ENCODE measurements around the gene SCNN1A. TPM values are rescaled to one million over a fixed set of nuclear protein-coding genes. Genes with fewer than 3 reads are reported as not detected.

Gene SCNN1A
- total RNA-seq, 1 experiment from 2014 or later: 111 TPM

GRCh38 chr12:6416596-6416995 is 41.2 kb upstream of the SCNN1A start:
- no peak overlapping the region for H2BK5ac ChIP-seq (ENCODE audit: insufficient read length, low read length)
- Mint-ChIP-seq H3K27ac (no peak overlapping the region), H3K36me3 (ENCODE audit: insufficient read depth in 1 of 3, low read depth in 3 of 3) (no peaks in the 10 kb centered on the region), H3K4me1 (peaks cover 2% of the 10 kb centered on the region in 2 experiments; a peak in 1 of 4 replicates), H3K9me3 (no peaks in the 10 kb centered on the region; a peak in 1 of 5 replicates), H3K27me3 (ENCODE audit: low read depth) (peaks cover 2% of the 10 kb centered on the region), H3K4me3 (no peak overlapping the region)
- no peak overlapping the region for H3K4me2 ChIP-seq (ENCODE audit: insufficient read depth, insufficient read length, low read length)
- H4K8ac ChIP-seq (replicated peaks; ENCODE audit: insufficient read length, low read depth, low read length): no peak overlapping the region
- H3K27me3 ChIP-seq (ENCODE audit: insufficient read depth, low read length): no peaks in the 10 kb centered on the region
- TF ChIP-seq CTCF (conservative IDR thresholded peaks at IDR 0.05): no peak
- H3K79me1 ChIP-seq (ENCODE audit: insufficient read depth, low read depth, low read length, poor library complexity, severe bottlenecking): no peaks in the 10 kb centered on the region
- WGBS (ENCODE audit: extremely low coverage, insufficient read length, low lambda C conversion rate): no CpG with 5 or more reads among the region's 3 CpGs
- H3K9ac ChIP-seq (ENCODE audit: extremely low read depth, insufficient read length, low read length): no peak overlapping the region
- no peaks in the 10 kb centered on the region for H3K9me3 ChIP-seq (ENCODE audit: control insufficient read depth, low read depth, low read length)
- no peak overlapping the region for H3K27ac ChIP-seq (ENCODE audit: insufficient read length, low read depth, low read length)
- no peak overlapping the region for H2AFZ ChIP-seq (ENCODE audit: low read length)
- H2AK5ac ChIP-seq (ENCODE audit: insufficient read length, low read length): no peak overlapping the region
- H3K23me2 ChIP-seq (ENCODE audit: insufficient read length, low read depth, low read length, poor library complexity, severe bottlenecking): no peaks in the 10 kb centered on the region
- H3K18ac ChIP-seq (ENCODE audit: insufficient read length, low read depth, low read length): no peak overlapping the region
- H3K4ac ChIP-seq (ENCODE audit: low read depth, low read length): no peak overlapping the region
- H3K56ac ChIP-seq (ENCODE audit: insufficient read length, low read depth, low read length): no peak overlapping the region
- no peak overlapping the region for H2BK120ac ChIP-seq (ENCODE audit: low read depth, low read length, poor library complexity, severe bottlenecking)
- H2BK20ac ChIP-seq (ENCODE audit: low read depth, low read length, poor library complexity, severe bottlenecking): no peak overlapping the region
- no peak overlapping the region for H2BK15ac ChIP-seq (ENCODE audit: low read depth, low read length)
- no peak overlapping the region for H4K5ac ChIP-seq (ENCODE audit: insufficient read length, low read depth, low read length)
- DNase-seq: no peak
- no peaks in the 10 kb centered on the region for H4K20me1 ChIP-seq (ENCODE audit: control insufficient read depth, insufficient read depth, insufficient read length)
- H3K23ac ChIP-seq (ENCODE audit: insufficient read length, low read depth, low read length): no peak overlapping the region
- H3K79me2 ChIP-seq (ENCODE audit: insufficient read depth, low read length): no peaks in the 10 kb centered on the region
- H2BK12ac ChIP-seq (ENCODE audit: insufficient read length, low read depth, low read length): no peak overlapping the region
- H3K4me1 ChIP-seq (ENCODE audit: insufficient read depth, low read length): no peaks in the 10 kb centered on the region
- H3T11ph ChIP-seq (ENCODE audit: low read length): no peak overlapping the region
- H3K14ac ChIP-seq (ENCODE audit: insufficient read depth, low read length): no peak overlapping the region
- H4K91ac ChIP-seq (ENCODE audit: insufficient read length, low read depth, low read length): no peak overlapping the region

Measured in H9 (cell line).